Activated CD8-positive, alpha-beta memory T cell treated with anti-CD3 and anti-CD28 coated beads, Interleukin-2, amount 10 ng/mL, durations not matched to agents 7 days and 5 days (primary cell): ENCODE results near the gene CRYBB3. TPM values are rescaled to one million over a fixed set of nuclear protein-coding genes. Genes with fewer than 3 reads are reported as not detected.

Experiments used
- ATAC-seq: fragments of 150-1000 bp; cut with Tn5 transposase; one replicate; pipeline ENCODE4 v1.10.0; 2021; ENCODE audit warnings: moderate library complexity
- CTCF ChIA-PET: fragments of 350-600 bp; sonication (Branson Sonifier 250); formaldehyde crosslinking; loops from one replicate; lab custom pipeline; 2021; ENCODE audit warnings: antibody characterized with exemption; lab: Charles Lee
- DNase-seq: peaks from one replicate; pipeline ENCODE4 v3.0.0-alpha.2; 2020
- H3K27ac Mint-ChIP-seq: one replicate; pipeline ENCODE4 v1.8.0; 2021; ENCODE audit warnings: mild to moderate bottlenecking, mixed read lengths
- H3K27me3 Mint-ChIP-seq: one replicate; pipeline ENCODE4 v1.8.0; 2021; ENCODE audit warnings: mixed read lengths
- H3K36me3 Mint-ChIP-seq: one replicate; pipeline ENCODE4 v1.8.0; 2021; ENCODE audit warnings: mild to moderate bottlenecking, mixed read lengths
- H3K4me1 Mint-ChIP-seq: one replicate; pipeline ENCODE4 v1.8.0; 2021; ENCODE audit warnings: mixed read lengths
- H3K4me3 Mint-ChIP-seq: one replicate; pipeline ENCODE4 v1.8.0; 2021; ENCODE audit warnings: mild to moderate bottlenecking, moderate library complexity, mixed read lengths
- H3K9me3 Mint-ChIP-seq: one replicate; pipeline ENCODE4 v1.8.0; 2022; ENCODE audit warnings: low read depth, mixed read lengths
- total RNA-seq, 2 experiments: library from RNA; stranded (reverse); gene quantifications; one replicate each; pipeline ENCODE4 v1.2.3, GENCODE V29; 2021

The CRYBB3 gene
- under 1 TPM in 1 of 2 experiments, not detected in 1; 0.52 TPM for total RNA-seq

- no peaks in the 10 kb centered on the region for H3K36me3 Mint-ChIP-seq
- CTCF ChIA-PET: no interaction called here
- H3K4me1 Mint-ChIP-seq: peaks cover 16% of the 10 kb centered on the region
- H3K4me3 Mint-ChIP-seq: no peak within 1 kb of the TSS
- no peaks in the 10 kb centered on the region for H3K27me3 Mint-ChIP-seq
- H3K27ac Mint-ChIP-seq: no peak within 1 kb of the TSS
- DNase-seq: no peak
- ATAC-seq: no peak
- no peaks in the 10 kb centered on the region for H3K9me3 Mint-ChIP-seq
These were observed at the start of gene CRYBB3 for GRCh38 chr22:25199731-25200520. Gene CRYBB3 (plus strand): TSS chr22:25199858. CDS start chr22:25201397, 1,539 bp downstream.

- Mint-ChIP-seq H3K4me1 (no peaks in the 10 kb centered on the region), H3K4me3 (no peak overlapping the region), H3K27ac (no peak overlapping the region), H3K9me3 (no peaks in the 10 kb centered on the region), H3K36me3 (no peaks in the 10 kb centered on the region), H3K27me3 (no peaks in the 10 kb centered on the region)
- ATAC-seq (no peak), DNase-seq (no peak)
- CTCF ChIA-PET: no interaction called here
These were observed 45.5 kb upstream of the CRYBB3 start for GRCh38 chr22:25153961-25154666.

GRCh38 chr22:25154667-25154999, 45.0 kb upstream of the CRYBB3 start:
- CTCF ChIA-PET: no interaction called here
- Mint-ChIP-seq H3K4me3 (no peak overlapping the region), H3K36me3 (no peaks in the 10 kb centered on the region), H3K27ac (no peak overlapping the region), H3K4me1 (no peaks in the 10 kb centered on the region), H3K9me3 (no peaks in the 10 kb centered on the region), H3K27me3 (no peaks in the 10 kb centered on the region)
- DNase-seq: no peak
- ATAC-seq: no peak

GRCh38 chr22:25156736-25157135, 42.9 kb upstream of the CRYBB3 start:
- H3K4me1 Mint-ChIP-seq: no peaks in the 10 kb centered on the region
- H3K4me3 Mint-ChIP-seq: no peak overlapping the region
- ATAC-seq (no peak), DNase-seq (no peak)
- no peaks in the 10 kb centered on the region for H3K36me3 Mint-ChIP-seq
- H3K27me3 Mint-ChIP-seq: no peaks in the 10 kb centered on the region
- no peak overlapping the region for H3K27ac Mint-ChIP-seq
- no peaks in the 10 kb centered on the region for H3K9me3 Mint-ChIP-seq
- CTCF ChIA-PET: no interaction called here

GRCh38 chr22:25159028-25159427, 40.6 kb upstream of the CRYBB3 start:
- Mint-ChIP-seq H3K9me3 (no peaks in the 10 kb centered on the region), H3K27me3 (no peaks in the 10 kb centered on the region), H3K4me3 (no peak overlapping the region), H3K4me1 (peaks cover under 1% of the 10 kb centered on the region), H3K27ac (no peak overlapping the region), H3K36me3 (no peaks in the 10 kb centered on the region)
- DNase-seq (no peak), ATAC-seq (no peak)
- CTCF ChIA-PET: no interaction called here

- H3K27ac Mint-ChIP-seq: no peak overlapping the region
These were observed 39.3 kb upstream of the CRYBB3 start for GRCh38 chr22:25160120-25160996.

GRCh38 chr22:25161017-25161915, 38.4 kb upstream of the CRYBB3 start:
- no peak overlapping the region for H3K27ac Mint-ChIP-seq
- ATAC-seq: no peak
- no peaks in the 10 kb centered on the region for H3K36me3 Mint-ChIP-seq
- no peaks in the 10 kb centered on the region for H3K9me3 Mint-ChIP-seq
- no peaks in the 10 kb centered on the region for H3K27me3 Mint-ChIP-seq
- no peak for DNase-seq
- CTCF ChIA-PET: interaction anchor here (1.5 kb wide), 1 partner anchor 9 kb away, joined by 3 read pairs; no protein-coding TSS in a partner anchor
- no peak overlapping the region for H3K4me3 Mint-ChIP-seq
- H3K4me1 Mint-ChIP-seq: peaks cover 3% of the 10 kb centered on the region

More at GRCh38 chr22:25160120-25160996, 39.3 kb upstream of the CRYBB3 start:
- CTCF ChIA-PET: no interaction called here
- Mint-ChIP-seq H3K36me3 (no peaks in the 10 kb centered on the region), H3K9me3 (no peaks in the 10 kb centered on the region), H3K27me3 (no peaks in the 10 kb centered on the region), H3K4me3 (no peak overlapping the region), H3K4me1 (peaks cover 3% of the 10 kb centered on the region)
- ATAC-seq (no peak), DNase-seq (no peak)

- CTCF ChIA-PET: interaction anchor here (1.5 kb wide), 1 partner anchor 9 kb away, joined by 3 read pairs; no protein-coding TSS in a partner anchor
- no peak overlapping the region for H3K27ac Mint-ChIP-seq
These were observed 37.6 kb upstream of the CRYBB3 start for GRCh38 chr22:25161916-25162530.

GRCh38 chr22:25162561-25162960, 37.1 kb upstream of the CRYBB3 start:
- CTCF ChIA-PET: interaction anchor here (1.5 kb wide), 1 partner anchor 8 kb away, joined by 3 read pairs; no protein-coding TSS in a partner anchor
- H3K4me3 Mint-ChIP-seq: no peak overlapping the region

More at GRCh38 chr22:25161916-25162530, 37.6 kb upstream of the CRYBB3 start:
- no peaks in the 10 kb centered on the region for H3K27me3 Mint-ChIP-seq
- no peak for ATAC-seq
- H3K4me3 Mint-ChIP-seq: no peak overlapping the region
- DNase-seq: no peak
- no peaks in the 10 kb centered on the region for H3K36me3 Mint-ChIP-seq
- no peaks in the 10 kb centered on the region for H3K9me3 Mint-ChIP-seq
- peaks cover 3% of the 10 kb centered on the region for H3K4me1 Mint-ChIP-seq

GRCh38 chr22:25165785-25166184, 33.9 kb upstream of the CRYBB3 start:
- Mint-ChIP-seq H3K36me3 (no peaks in the 10 kb centered on the region), H3K9me3 (no peaks in the 10 kb centered on the region)

More at GRCh38 chr22:25162561-25162960, 37.1 kb upstream of the CRYBB3 start:
- peaks cover 3% of the 10 kb centered on the region for H3K4me1 Mint-ChIP-seq
- H3K27me3 Mint-ChIP-seq: no peaks in the 10 kb centered on the region
- DNase-seq (no peak), ATAC-seq (no peak)
- no peak overlapping the region for H3K27ac Mint-ChIP-seq
- H3K9me3 Mint-ChIP-seq: no peaks in the 10 kb centered on the region
- H3K36me3 Mint-ChIP-seq: no peaks in the 10 kb centered on the region

GRCh38 chr22:25166266-25167040, 33.2 kb upstream of the CRYBB3 start:
- CTCF ChIA-PET: interaction anchor here (1.3 kb wide), 1 partner anchor 85 kb away, joined by 3 read pairs; no protein-coding TSS in a partner anchor

More at GRCh38 chr22:25165785-25166184, 33.9 kb upstream of the CRYBB3 start:
- H3K4me3 Mint-ChIP-seq: no peak overlapping the region
- H3K4me1 Mint-ChIP-seq: peaks cover 3% of the 10 kb centered on the region
- no peak for DNase-seq
- CTCF ChIA-PET: interaction anchor here (1.3 kb wide), 1 partner anchor 84 kb away, joined by 3 read pairs; no protein-coding TSS in a partner anchor
- no peaks in the 10 kb centered on the region for H3K27me3 Mint-ChIP-seq
- no peak for ATAC-seq
- H3K27ac Mint-ChIP-seq: no peak overlapping the region

More at GRCh38 chr22:25166266-25167040, 33.2 kb upstream of the CRYBB3 start:
- DNase-seq (no peak), ATAC-seq (no peak)
- Mint-ChIP-seq H3K4me1 (peaks cover 3% of the 10 kb centered on the region), H3K4me3 (no peak overlapping the region), H3K36me3 (no peaks in the 10 kb centered on the region), H3K27me3 (no peaks in the 10 kb centered on the region), H3K9me3 (no peaks in the 10 kb centered on the region), H3K27ac (no peak overlapping the region)
